ENCODE results near the gene KCNB1.

KCNB1 gene

DNA sequence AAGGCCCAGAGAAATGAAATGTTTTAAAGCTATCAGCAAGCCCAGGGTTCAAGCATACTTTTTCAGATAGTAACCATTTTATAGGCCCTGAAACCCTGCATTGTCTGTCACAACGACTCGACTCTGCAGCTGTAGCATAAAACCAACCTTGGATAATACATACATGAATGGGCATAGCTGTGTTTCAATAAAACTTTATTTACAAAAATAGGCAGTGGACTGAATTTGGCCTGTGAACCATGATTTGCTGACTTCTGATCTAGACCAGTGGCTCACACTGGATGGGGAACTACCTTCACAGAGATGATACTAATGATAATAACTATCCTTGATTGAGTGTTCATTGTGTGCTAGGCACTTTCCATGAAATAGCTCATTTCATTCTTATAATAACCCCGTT, 107.3 kb downstream of the KCNB1 start:
- H3K4me3 ChIP-seq (ENCODE audit: insufficient read length, low read depth): no peak overlapping the region
- H3K36me3 ChIP-seq (ENCODE audit: insufficient read depth, insufficient read length, low read length): no peaks in the 10 kb centered on the region
- TF ChIP-seq SUZ12 (IDR thresholded peaks at IDR 0.05; ENCODE audit: extremely low read depth, insufficient read depth, insufficient read length): no peak
- no peak for TF ChIP-seq YY1 (IDR thresholded peaks at IDR 0.05; ENCODE audit: insufficient read depth, insufficient read length)
- no peak for TF ChIP-seq ZNF274 (IDR thresholded peaks at IDR 0.05; ENCODE audit: low read depth, low read length)
- no peaks in the 10 kb centered on the region for H3K9me3 ChIP-seq (ENCODE audit: insufficient read depth, low read length)
- H3K27me3 ChIP-seq (ENCODE audit: insufficient read depth, insufficient read length): no peaks in the 10 kb centered on the region
- no peak overlapping the region for H3K9ac ChIP-seq (ENCODE audit: insufficient read length, low read depth)
- no peaks in the 10 kb centered on the region for H3K4me1 ChIP-seq (ENCODE audit: insufficient read depth, insufficient read length)
- DNase-seq (ENCODE audit: low read depth, low spot score): no peak

DNA sequence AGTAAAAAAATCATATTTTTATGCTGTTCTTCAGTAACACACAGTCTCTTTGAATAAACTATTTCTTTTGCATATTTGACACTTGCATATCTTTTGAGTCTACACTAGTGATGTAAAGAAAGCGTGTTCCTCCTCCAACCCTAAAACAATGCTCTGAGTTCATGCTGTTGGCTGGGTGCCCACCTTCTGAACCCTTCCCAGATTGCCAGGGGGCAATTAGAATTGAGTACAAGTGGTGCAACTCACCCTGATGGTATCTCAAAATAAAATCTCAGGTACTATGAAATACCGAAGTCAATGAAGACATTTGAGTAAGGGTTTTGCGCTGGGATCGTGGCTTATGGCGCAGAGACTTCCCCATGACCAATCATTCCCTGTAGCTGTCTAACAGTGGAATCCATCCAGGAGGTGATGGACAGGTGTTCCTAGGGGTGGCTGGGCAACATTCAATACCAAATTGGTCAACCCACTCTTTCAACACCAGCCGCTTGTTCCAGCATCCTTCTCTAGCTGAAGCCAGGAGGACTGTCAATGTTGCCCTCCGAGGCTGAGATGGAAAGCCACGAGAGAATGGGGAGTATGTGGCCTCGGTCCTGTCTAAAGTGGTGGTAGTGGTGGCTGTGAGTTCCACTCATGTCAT, 110.3 kb downstream of the KCNB1 start:
- Histone ChIP-seq H3K27me3 (ENCODE audit: insufficient read depth, insufficient read length) (no peaks in the 10 kb centered on the region), H3K9ac (ENCODE audit: insufficient read length, low read depth) (no peak overlapping the region), H3K36me3 (ENCODE audit: insufficient read depth, insufficient read length, low read length) (no peaks in the 10 kb centered on the region), H3K9me3 (ENCODE audit: insufficient read depth, low read length) (no peaks in the 10 kb centered on the region), H3K4me3 (ENCODE audit: insufficient read length, low read depth) (no peak overlapping the region), H3K4me1 (ENCODE audit: insufficient read depth, insufficient read length) (no peaks in the 10 kb centered on the region)
- TF ChIP-seq SUZ12 (IDR thresholded peaks at IDR 0.05; ENCODE audit: extremely low read depth, insufficient read depth, insufficient read length) (no peak), ZNF274 (IDR thresholded peaks at IDR 0.05; ENCODE audit: low read depth, low read length) (no peak), YY1 (IDR thresholded peaks at IDR 0.05; ENCODE audit: insufficient read depth, insufficient read length) (no peak)
- DNase-seq (ENCODE audit: low read depth, low spot score): no peak

DNA sequence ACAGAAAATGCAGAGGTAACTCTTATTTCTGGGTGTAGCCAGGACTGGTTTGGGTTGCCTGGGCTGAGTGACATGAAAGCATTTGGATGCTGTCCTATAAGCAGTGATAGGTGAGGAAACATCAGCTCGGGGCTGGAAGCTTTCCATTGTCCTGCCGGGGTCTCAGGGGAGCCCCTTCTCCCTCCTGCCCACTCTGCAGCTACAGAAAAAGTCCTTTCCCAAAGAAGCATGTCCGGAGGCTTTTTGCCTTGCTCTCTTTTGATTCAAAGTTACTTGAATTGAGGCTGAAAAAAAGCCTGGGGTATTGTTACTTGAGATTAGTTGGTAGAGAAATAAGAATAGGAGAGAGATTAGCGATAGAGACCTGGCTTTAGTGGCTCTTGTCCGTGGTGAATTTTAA, 113.9 kb downstream of the KCNB1 start:
- DNase-seq (ENCODE audit: low read depth, low spot score): no peak
- H3K36me3 ChIP-seq (ENCODE audit: insufficient read depth, insufficient read length, low read length): no peaks in the 10 kb centered on the region
- no peak for TF ChIP-seq SUZ12 (IDR thresholded peaks at IDR 0.05; ENCODE audit: extremely low read depth, insufficient read depth, insufficient read length)
- TF ChIP-seq YY1 (IDR thresholded peaks at IDR 0.05; ENCODE audit: insufficient read depth, insufficient read length): no peak
- TF ChIP-seq ZNF274 (IDR thresholded peaks at IDR 0.05; ENCODE audit: low read depth, low read length): no peak
- no peaks in the 10 kb centered on the region for H3K27me3 ChIP-seq (ENCODE audit: insufficient read depth, insufficient read length)
- no peaks in the 10 kb centered on the region for H3K4me1 ChIP-seq (ENCODE audit: insufficient read depth, insufficient read length)
- H3K4me3 ChIP-seq (ENCODE audit: insufficient read length, low read depth): no peak overlapping the region
- H3K9ac ChIP-seq (ENCODE audit: insufficient read length, low read depth): no peak overlapping the region
- no peaks in the 10 kb centered on the region for H3K9me3 ChIP-seq (ENCODE audit: insufficient read depth, low read length)

DNA sequence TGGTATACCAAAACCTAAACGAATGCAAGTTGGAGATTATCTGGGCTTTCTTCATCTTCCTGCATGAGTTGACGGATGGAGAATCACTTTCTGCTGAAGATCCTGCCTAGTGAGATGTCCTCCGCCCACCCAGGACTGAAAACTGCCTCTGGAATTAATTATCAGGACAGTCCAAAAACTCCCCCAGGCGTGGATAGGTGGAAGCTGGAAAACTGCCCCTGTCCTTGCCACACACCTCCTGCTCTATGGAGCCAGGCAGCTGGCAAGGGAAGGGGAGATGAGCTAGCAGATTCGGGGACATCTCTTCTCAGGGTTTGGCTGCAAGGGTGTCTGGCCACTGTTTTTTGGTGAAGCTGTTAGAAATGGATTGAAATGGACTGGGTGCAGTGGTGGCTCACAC, 115.4 kb downstream of the KCNB1 start:
- Histone ChIP-seq H3K27me3 (ENCODE audit: insufficient read depth, insufficient read length) (no peaks in the 10 kb centered on the region), H3K9ac (ENCODE audit: insufficient read length, low read depth) (no peak overlapping the region), H3K4me3 (ENCODE audit: insufficient read length, low read depth) (no peak overlapping the region), H3K9me3 (ENCODE audit: insufficient read depth, low read length) (no peaks in the 10 kb centered on the region), H3K4me1 (ENCODE audit: insufficient read depth, insufficient read length) (no peaks in the 10 kb centered on the region), H3K36me3 (ENCODE audit: insufficient read depth, insufficient read length, low read length) (no peaks in the 10 kb centered on the region)
- no peak for DNase-seq (ENCODE audit: low read depth, low spot score)
- TF ChIP-seq SUZ12 (IDR thresholded peaks at IDR 0.05; ENCODE audit: extremely low read depth, insufficient read depth, insufficient read length) (no peak), ZNF274 (IDR thresholded peaks at IDR 0.05; ENCODE audit: low read depth, low read length) (no peak), YY1 (IDR thresholded peaks at IDR 0.05; ENCODE audit: insufficient read depth, insufficient read length) (no peak)

DNA sequence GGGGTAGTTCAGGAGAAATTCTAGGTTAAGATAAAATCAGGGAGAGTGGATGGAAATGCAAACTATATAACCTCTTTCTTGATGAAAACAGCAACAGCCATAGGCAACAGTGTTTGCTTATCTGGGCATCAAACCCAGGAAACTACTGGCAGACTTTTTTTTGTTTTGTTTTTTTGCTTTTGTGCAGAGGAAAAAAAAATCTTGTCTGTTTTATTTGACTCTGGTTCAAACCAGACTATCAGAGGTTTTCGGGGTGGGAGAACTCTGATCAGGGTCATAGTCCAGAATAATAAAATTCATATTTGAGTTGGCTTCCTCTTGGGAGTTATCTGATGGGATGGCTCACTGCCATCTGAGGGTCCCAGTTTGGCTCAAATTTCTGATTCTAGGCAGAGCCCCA, 115.8 kb downstream of the KCNB1 start:
- H3K4me3 ChIP-seq (ENCODE audit: insufficient read length, low read depth): no peak overlapping the region
- no peaks in the 10 kb centered on the region for H3K36me3 ChIP-seq (ENCODE audit: insufficient read depth, insufficient read length, low read length)
- no peaks in the 10 kb centered on the region for H3K4me1 ChIP-seq (ENCODE audit: insufficient read depth, insufficient read length)
- H3K9me3 ChIP-seq (ENCODE audit: insufficient read depth, low read length): no peaks in the 10 kb centered on the region
- H3K27me3 ChIP-seq (ENCODE audit: insufficient read depth, insufficient read length): no peaks in the 10 kb centered on the region
- DNase-seq (ENCODE audit: low read depth, low spot score): no peak
- TF ChIP-seq YY1 (IDR thresholded peaks at IDR 0.05; ENCODE audit: insufficient read depth, insufficient read length) (no peak), ZNF274 (IDR thresholded peaks at IDR 0.05; ENCODE audit: low read depth, low read length) (no peak), SUZ12 (IDR thresholded peaks at IDR 0.05; ENCODE audit: extremely low read depth, insufficient read depth, insufficient read length) (no peak)
- H3K9ac ChIP-seq (ENCODE audit: insufficient read length, low read depth): no peak overlapping the region

DNA sequence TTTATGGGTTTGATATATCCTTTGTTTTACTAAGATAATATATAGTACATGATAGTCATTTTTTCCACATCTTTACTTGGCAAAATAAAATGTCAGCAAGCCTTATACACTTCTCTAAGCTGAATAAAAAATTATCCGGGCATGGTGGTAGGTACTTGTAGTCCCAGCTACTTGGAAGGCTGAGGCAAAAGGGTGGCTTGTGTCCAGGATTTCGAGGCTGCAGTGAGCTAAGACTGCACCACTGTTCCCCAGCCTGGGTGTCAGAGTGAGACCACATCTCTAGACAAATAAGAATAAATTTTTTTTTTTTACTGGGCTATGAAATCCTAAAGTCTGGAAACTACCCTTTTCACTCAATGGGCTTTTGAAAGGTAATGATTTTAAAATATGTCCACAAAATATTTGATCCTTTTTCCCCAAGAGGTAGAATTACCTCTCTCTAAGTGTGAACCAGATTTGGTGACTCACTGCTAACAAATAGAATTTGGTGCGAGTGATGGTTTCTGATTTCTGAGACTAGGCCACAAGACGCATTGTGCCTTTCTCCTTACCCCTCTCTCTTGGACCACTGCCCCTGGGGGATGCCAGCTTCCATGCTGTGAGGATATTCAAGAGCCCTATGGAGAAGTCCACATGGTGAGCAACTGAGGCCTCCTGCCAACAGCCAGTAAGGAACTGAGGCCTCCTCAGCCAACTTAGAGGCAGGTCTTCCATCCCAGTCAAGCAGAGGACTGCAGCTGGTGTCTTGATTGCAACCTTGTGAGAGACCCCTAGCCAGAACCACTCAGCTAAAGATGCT, 120.4 kb downstream of the KCNB1 start:
- Histone ChIP-seq H3K4me1 (ENCODE audit: insufficient read depth, insufficient read length) (no peaks in the 10 kb centered on the region), H3K9me3 (ENCODE audit: insufficient read depth, low read length) (no peaks in the 10 kb centered on the region), H3K36me3 (ENCODE audit: insufficient read depth, insufficient read length, low read length) (no peaks in the 10 kb centered on the region), H3K9ac (ENCODE audit: insufficient read length, low read depth) (no peak overlapping the region), H3K4me3 (ENCODE audit: insufficient read length, low read depth) (no peak overlapping the region), H3K27me3 (ENCODE audit: insufficient read depth, insufficient read length) (no peaks in the 10 kb centered on the region)
- no peak for DNase-seq (ENCODE audit: low read depth, low spot score)
- no peak for TF ChIP-seq SUZ12 (IDR thresholded peaks at IDR 0.05; ENCODE audit: extremely low read depth, insufficient read depth, insufficient read length)
- no peak for TF ChIP-seq YY1 (IDR thresholded peaks at IDR 0.05; ENCODE audit: insufficient read depth, insufficient read length)
- no peak for TF ChIP-seq ZNF274 (IDR thresholded peaks at IDR 0.05; ENCODE audit: low read depth, low read length)

DNA sequence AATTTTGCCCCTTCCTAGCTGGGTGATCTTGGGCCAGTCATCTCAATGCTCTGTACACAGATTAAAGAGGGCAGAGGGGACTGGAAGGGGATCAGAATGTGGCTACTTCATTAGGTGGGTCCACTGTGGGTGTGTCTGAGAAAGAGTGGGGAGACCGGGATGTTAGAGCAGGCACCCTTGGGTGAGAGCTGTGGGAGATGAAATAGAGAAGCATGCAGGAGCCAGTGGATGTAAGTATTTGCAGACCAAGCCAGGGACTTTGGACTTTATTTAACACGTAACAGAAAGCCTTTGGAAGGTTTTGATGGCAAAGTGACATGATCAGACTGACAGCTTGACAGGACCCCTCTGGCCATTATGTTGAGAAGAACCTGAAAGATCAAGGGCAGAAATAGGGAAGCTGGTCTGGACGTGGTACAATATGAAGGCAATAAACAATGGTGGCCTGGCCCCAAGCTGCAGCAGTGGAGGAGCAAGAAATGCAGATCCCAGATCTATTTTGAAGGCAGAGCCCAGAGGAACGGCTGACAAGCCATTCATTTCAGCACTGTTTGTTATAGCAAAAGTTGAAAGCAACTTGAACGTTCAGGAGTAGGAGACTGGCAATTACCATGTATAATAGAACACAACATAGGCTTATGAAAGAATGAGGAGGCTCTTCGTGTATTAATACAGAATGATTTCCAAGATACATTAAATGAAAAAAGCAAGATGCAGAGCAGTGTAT, 122.1 kb downstream of the KCNB1 start:
- H3K9me3 ChIP-seq (ENCODE audit: insufficient read depth, low read length): no peaks in the 10 kb centered on the region
- no peak for TF ChIP-seq SUZ12 (IDR thresholded peaks at IDR 0.05; ENCODE audit: extremely low read depth, insufficient read depth, insufficient read length)
- TF ChIP-seq ZNF274 (IDR thresholded peaks at IDR 0.05; ENCODE audit: low read depth, low read length): no peak
- TF ChIP-seq YY1 (IDR thresholded peaks at IDR 0.05; ENCODE audit: insufficient read depth, insufficient read length): no peak
- no peak overlapping the region for H3K9ac ChIP-seq (ENCODE audit: insufficient read length, low read depth)
- H3K27me3 ChIP-seq (ENCODE audit: insufficient read depth, insufficient read length): no peaks in the 10 kb centered on the region
- H3K4me3 ChIP-seq (ENCODE audit: insufficient read length, low read depth): no peak overlapping the region
- no peak for DNase-seq (ENCODE audit: low read depth, low spot score)
- no peaks in the 10 kb centered on the region for H3K4me1 ChIP-seq (ENCODE audit: insufficient read depth, insufficient read length)
- H3K36me3 ChIP-seq (ENCODE audit: insufficient read depth, insufficient read length, low read length): no peaks in the 10 kb centered on the region

All from NT2/D1 (cell line).